ENCODE measurements around the gene IFT43. TPM values are rescaled to one million over a fixed set of nuclear protein-coding genes. Genes with fewer than 3 reads are reported as not detected.

IFT43 gene
- total and polyA plus RNA-seq, 9 of the 15 experiments (the other 6 are each of a cell fraction or from before 2014, with no cell fraction given): 4.9 to 12.8 (median 8.0) TPM

DNA sequence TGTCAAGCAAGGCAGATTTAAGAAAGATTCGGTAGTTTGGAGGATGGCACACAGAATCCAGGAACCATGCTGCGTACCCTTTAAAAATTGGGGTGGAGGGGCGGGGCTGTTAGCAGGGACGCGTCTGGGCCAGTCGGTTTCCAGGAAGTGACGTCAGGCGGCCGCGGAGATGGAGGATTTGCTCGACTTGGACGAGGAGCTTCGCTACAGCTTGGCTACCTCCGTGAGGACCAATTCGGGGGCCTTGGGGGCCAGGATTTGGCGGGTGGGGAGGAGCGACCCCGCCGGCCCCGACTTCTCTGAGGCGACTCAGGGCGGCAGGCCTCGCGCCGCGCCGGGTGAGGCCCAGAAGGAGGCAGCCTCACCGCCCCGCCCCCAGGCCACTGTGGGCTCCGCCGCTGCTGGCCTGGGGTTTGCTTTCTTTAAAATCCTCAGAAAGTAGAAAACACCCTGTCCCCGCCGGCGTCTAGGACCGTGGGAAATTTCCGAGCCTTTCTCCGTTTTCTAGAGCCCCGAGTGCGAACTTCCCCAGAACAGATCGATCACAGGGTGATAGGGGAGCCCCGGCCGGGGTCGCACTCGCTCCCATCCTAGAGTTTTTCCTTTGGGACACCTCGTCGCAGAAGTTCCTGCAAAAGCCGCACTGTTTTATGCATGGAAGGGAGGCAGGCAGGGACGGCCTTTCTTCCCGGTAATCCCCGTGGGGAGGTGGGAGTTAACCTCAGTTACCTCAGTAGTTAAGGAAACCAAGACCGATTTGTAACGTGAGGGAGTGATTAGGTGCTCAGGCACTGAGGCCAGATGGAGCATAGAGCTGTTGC lies at the start of gene IFT43 (continued):
- TF ChIP-seq, protein P1, sequence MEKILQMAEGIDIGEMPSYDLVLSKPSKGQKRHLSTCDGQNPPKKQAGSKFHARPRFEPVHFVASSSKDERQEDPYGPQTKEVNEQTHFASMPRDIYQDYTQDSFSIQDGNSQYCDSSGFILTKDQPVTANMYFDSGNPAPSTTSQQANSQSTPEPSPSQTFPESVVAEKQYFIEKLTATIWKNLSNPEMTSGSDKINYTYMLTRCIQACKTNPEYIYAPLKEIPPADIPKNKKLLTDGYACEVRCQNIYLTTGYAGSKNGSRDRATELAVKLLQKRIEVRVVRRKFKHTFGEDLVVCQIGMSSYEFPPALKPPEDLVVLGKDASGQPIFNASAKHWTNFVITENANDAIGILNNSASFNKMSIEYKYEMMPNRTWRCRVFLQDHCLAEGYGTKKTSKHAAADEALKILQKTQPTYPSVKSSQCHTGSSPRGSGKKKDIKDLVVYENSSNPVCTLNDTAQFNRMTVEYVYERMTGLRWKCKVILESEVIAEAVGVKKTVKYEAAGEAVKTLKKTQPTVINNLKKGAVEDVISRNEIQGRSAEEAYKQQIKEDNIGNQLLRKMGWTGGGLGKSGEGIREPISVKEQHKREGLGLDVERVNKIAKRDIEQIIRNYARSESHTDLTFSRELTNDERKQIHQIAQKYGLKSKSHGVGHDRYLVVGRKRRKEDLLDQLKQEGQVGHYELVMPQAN (IDR thresholded peaks at IDR 0.05; ENCODE audit: borderline replicate concordance): peak; percentile 77; the same call in 1 of the 2 replicates
- TF ChIP-seq CREB1 (IDR thresholded peaks at IDR 0.05) (peak; percentile 74), CREB1 (CRISPR knock-in tag; IDR thresholded peaks at IDR 0.05) (peak; percentile 91), HDAC1 (IDR thresholded peaks at IDR 0.05) (peak in 1 of 2 experiments; percentile 76; a peak in 2 of 4 replicates), CSDE1 (IDR thresholded peaks at IDR 0.05) (no peak), TOE1 (IDR thresholded peaks at IDR 0.05; ENCODE audit: borderline replicate concordance) (peak; percentile 30; the same call in 1 of the 2 replicates), TOE1 (CRISPR knock-in tag; IDR thresholded peaks at IDR 0.05; ENCODE audit: borderline replicate concordance, low read depth) (no peak), ZNF444 (CRISPR knock-in tag; IDR thresholded peaks at IDR 0.05) (no peak), ETV1 (tag; conservative IDR thresholded peaks at IDR 0.05; ENCODE audit: low read depth) (0 out of 2 replicates have a peak, but pooled peaks have one; percentile 6), MAZ (CRISPR knock-in tag; conservative IDR thresholded peaks at IDR 0.05 in 1 of 2, IDR thresholded peaks at IDR 0.05 in 1 of 2) (peak in 1 of 2 experiments; percentile 56; a peak in 1 of 4 replicates)
- TF ChIP-seq, protein P2, sequence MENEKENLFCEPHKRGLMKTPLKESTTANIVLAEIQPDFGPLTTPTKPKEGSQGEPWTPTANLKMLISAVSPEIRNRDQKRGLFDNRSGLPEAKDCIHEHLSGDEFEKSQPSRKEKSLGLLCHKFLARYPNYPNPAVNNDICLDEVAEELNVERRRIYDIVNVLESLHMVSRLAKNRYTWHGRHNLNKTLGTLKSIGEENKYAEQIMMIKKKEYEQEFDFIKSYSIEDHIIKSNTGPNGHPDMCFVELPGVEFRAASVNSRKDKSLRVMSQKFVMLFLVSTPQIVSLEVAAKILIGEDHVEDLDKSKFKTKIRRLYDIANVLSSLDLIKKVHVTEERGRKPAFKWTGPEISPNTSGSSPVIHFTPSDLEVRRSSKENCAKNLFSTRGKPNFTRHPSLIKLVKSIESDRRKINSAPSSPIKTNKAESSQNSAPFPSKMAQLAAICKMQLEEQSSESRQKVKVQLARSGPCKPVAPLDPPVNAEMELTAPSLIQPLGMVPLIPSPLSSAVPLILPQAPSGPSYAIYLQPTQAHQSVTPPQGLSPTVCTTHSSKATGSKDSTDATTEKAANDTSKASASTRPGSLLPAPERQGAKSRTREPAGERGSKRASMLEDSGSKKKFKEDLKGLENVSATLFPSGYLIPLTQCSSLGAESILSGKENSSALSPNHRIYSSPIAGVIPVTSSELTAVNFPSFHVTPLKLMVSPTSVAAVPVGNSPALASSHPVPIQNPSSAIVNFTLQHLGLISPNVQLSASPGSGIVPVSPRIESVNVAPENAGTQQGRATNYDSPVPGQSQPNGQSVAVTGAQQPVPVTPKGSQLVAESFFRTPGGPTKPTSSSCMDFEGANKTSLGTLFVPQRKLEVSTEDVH (IDR thresholded peaks at IDR 0.05; ENCODE audit: low read depth, partially characterized antibody): no peak
- TF ChIP-seq, protein P3, sequence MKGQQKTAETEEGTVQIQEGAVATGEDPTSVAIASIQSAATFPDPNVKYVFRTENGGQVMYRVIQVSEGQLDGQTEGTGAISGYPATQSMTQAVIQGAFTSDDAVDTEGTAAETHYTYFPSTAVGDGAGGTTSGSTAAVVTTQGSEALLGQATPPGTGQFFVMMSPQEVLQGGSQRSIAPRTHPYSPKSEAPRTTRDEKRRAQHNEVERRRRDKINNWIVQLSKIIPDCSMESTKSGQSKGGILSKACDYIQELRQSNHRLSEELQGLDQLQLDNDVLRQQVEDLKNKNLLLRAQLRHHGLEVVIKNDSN (CRISPR knock-in tag; IDR thresholded peaks at IDR 0.05): no peak
- TF ChIP-seq, protein P4, sequence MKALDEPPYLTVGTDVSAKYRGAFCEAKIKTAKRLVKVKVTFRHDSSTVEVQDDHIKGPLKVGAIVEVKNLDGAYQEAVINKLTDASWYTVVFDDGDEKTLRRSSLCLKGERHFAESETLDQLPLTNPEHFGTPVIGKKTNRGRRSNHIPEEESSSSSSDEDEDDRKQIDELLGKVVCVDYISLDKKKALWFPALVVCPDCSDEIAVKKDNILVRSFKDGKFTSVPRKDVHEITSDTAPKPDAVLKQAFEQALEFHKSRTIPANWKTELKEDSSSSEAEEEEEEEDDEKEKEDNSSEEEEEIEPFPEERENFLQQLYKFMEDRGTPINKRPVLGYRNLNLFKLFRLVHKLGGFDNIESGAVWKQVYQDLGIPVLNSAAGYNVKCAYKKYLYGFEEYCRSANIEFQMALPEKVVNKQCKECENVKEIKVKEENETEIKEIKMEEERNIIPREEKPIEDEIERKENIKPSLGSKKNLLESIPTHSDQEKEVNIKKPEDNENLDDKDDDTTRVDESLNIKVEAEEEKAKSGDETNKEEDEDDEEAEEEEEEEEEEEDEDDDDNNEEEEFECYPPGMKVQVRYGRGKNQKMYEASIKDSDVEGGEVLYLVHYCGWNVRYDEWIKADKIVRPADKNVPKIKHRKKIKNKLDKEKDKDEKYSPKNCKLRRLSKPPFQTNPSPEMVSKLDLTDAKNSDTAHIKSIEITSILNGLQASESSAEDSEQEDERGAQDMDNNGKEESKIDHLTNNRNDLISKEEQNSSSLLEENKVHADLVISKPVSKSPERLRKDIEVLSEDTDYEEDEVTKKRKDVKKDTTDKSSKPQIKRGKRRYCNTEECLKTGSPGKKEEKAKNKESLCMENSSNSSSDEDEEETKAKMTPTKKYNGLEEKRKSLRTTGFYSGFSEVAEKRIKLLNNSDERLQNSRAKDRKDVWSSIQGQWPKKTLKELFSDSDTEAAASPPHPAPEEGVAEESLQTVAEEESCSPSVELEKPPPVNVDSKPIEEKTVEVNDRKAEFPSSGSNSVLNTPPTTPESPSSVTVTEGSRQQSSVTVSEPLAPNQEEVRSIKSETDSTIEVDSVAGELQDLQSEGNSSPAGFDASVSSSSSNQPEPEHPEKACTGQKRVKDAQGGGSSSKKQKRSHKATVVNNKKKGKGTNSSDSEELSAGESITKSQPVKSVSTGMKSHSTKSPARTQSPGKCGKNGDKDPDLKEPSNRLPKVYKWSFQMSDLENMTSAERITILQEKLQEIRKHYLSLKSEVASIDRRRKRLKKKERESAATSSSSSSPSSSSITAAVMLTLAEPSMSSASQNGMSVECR (CRISPR knock-in tag; IDR thresholded peaks at IDR 0.05): peak; percentile 77
- TF ChIP-seq, protein P5, sequence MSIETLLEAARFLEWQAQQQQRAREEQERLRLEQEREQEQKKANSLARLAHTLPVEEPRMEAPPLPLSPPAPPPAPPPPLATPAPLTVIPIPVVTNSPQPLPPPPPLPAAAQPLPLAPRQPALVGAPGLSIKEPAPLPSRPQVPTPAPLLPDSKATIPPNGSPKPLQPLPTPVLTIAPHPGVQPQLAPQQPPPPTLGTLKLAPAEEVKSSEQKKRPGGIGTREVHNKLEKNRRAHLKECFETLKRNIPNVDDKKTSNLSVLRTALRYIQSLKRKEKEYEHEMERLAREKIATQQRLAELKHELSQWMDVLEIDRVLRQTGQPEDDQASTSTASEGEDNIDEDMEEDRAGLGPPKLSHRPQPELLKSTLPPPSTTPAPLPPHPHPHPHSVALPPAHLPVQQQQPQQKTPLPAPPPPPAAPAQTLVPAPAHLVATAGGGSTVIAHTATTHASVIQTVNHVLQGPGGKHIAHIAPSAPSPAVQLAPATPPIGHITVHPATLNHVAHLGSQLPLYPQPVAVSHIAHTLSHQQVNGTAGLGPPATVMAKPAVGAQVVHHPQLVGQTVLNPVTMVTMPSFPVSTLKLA (conservative IDR thresholded peaks at IDR 0.05): peak; percentile 29 to 77; a peak in 2 of 4 replicates

Measured in K562 (cell line).